GM21737 (cell line): ENCODE measurements around the gene EBF4.
"Not testable (repeated sequence)": the region's sequence is repeated elsewhere in the genome, so short reads cannot be mapped to it uniquely, and the experiment has no call there.

ENCODE experiments used
- ATAC-seq: cut with Tn5 transposase; IDR thresholded peaks from one replicate; pipeline ENCODE4 v1.9.1; 2021; ENCODE audit warnings: mild to moderate bottlenecking, moderate library complexity; ENCODE audit not compliant: unreplicated experiment

EBF4 gene

GRCh38 chr20:2807929-2808328 lies 115.3 kb downstream of the EBF4 start:
- not testable (repeated sequence) for ATAC-seq

- no peak for ATAC-seq
Observed at GRCh38 chr20:2809690-2810089, 117.1 kb downstream of the EBF4 start.
